ENCODE results near the gene TBC1D22A.

- TF ChIP-seq CTCF (IDR thresholded peaks at IDR 0.05 in 2 of 3, conservative IDR thresholded peaks at IDR 0.05 in 1 of 3; ENCODE audit: borderline replicate concordance in 1 of 3, insufficient read depth in 1 of 3, low read depth in 2 of 3, low read length in 2 of 3) (no peak), ZNF274 (IDR thresholded peaks at IDR 0.05; ENCODE audit: low read depth, low read length) (no peak), POLR2AphosphoS5 (IDR thresholded peaks at IDR 0.05; ENCODE audit: low read depth, low read length) (no peak), RAD21 (IDR thresholded peaks at IDR 0.05; ENCODE audit: low read depth) (no peak)
These were observed 4.3 kb upstream of the TBC1D22A start for GRCh38 chr22:46758121-46758520.
